Fibroblast of villous mesenchyme (primary cell): Measurements from ENCODE around the gene KLC3. TPM values are rescaled to one million over a fixed set of nuclear protein-coding genes. Genes with fewer than 3 reads are reported as not detected.

Experiments
- DNase-seq: peaks from one replicate; pipeline ENCODE4 v3.0.0-alpha.2; 2010; ENCODE audit warnings: low read depth
- H3K4me3 ChIP-seq: 2 replicates; pipeline ENCODE4 v1.5.1; 2011; ENCODE audit warnings: low read depth, mild to moderate bottlenecking, low read length
- total RNA-seq: library from RNA; depleted of rRNA; stranded (reverse); fragments of >200 nt; gene quantifications from 2 replicates; pipeline ENCODE4 v1.2.3, GENCODE V29; 2012
- TF ChIP-seq, protein P1 (sequence below): IDR thresholded peaks from 2 replicates; pipeline ENCODE4 v1.5.1; 2012; ENCODE audit warnings: low read depth, mild to moderate bottlenecking, low read length; ENCODE audit not compliant: insufficient read depth

Gene KLC3
- total RNA-seq, 1 donor, result not detected

DNA sequence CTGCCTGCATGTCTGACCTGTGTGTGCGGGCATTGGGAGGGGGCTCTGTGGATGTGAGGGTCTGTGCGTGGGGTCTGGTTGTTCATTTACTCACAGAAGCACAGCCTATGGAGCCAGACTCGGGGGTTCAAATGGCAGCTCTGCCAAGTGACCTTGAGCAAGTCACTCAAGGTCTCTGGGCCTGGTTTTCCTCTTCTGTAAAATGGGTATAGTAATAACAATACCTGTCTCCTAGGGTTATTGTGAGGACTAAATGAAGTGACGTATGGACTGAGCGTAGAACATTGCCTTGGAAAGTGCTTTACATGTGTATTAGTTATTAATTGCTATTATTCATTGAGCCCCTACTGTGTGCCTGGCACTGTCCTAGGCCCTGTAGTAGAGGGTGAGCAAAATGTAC is 42.3 kb upstream of the KLC3 start:
- DNase-seq, result no peak
- TF ChIP-seq, protein P1, sequence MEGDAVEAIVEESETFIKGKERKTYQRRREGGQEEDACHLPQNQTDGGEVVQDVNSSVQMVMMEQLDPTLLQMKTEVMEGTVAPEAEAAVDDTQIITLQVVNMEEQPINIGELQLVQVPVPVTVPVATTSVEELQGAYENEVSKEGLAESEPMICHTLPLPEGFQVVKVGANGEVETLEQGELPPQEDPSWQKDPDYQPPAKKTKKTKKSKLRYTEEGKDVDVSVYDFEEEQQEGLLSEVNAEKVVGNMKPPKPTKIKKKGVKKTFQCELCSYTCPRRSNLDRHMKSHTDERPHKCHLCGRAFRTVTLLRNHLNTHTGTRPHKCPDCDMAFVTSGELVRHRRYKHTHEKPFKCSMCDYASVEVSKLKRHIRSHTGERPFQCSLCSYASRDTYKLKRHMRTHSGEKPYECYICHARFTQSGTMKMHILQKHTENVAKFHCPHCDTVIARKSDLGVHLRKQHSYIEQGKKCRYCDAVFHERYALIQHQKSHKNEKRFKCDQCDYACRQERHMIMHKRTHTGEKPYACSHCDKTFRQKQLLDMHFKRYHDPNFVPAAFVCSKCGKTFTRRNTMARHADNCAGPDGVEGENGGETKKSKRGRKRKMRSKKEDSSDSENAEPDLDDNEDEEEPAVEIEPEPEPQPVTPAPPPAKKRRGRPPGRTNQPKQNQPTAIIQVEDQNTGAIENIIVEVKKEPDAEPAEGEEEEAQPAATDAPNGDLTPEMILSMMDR, result no peak
- H3K4me3 ChIP-seq, result no peak overlapping the region

- H3K4me3 ChIP-seq, result no peak overlapping the region
- TF ChIP-seq, protein P1, result no peak
- DNase-seq, result no peak
Measured at GRCh38 chr19:45299719-45300118, 40.8 kb upstream of the KLC3 start.

- no peak overlapping the region for H3K4me3 ChIP-seq
- TF ChIP-seq, protein P1, result no peak
- no peak for DNase-seq
Measured at GRCh38 chr19:45302416-45302815, 38.1 kb upstream of the KLC3 start.

DNA sequence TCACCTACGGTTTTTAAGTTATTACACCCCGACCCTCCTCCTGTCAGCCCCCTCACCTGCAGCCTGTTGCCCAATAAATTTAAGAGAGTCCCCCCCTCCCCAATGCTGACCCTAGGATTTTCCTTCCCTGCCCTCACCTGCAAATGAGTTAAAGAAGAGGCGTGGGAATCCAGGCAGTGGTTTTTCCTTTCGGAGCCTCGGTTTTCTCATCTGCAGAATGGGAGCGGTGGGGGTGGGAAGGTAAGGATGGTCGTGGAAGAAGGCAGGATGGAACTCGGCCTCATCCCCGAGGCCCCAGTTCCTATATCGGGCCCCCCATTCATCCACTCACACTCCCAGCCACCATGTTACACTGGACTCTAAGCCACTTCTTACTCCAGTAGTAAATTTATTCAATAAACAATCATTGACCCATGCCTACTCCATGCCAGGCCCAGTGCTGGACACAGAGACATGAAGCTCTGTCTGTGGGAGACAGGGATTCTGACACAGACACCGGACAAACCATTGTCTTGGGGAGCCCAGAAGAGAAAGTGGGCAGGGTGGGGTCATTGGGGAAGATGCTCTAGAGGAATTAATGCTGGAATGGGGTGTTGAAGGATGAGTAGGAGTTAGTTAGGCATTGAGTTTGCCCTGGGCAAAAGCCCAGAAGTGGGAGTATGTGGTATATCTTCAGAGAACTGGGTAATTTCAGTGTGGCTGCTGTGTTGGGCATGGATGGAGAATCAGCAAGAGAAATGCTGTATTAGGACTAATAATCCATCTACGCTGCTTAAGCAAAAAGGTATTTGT is 37.1 kb upstream of the KLC3 start:
- TF ChIP-seq, protein P1, result no peak
- no peak overlapping the region for H3K4me3 ChIP-seq
- DNase-seq, result no peak

- TF ChIP-seq, protein P1, result no peak
- no peak overlapping the region for H3K4me3 ChIP-seq
- DNase-seq, result no peak
Measured at GRCh38 chr19:45304141-45304926, 36.2 kb upstream of the KLC3 start.

DNA sequence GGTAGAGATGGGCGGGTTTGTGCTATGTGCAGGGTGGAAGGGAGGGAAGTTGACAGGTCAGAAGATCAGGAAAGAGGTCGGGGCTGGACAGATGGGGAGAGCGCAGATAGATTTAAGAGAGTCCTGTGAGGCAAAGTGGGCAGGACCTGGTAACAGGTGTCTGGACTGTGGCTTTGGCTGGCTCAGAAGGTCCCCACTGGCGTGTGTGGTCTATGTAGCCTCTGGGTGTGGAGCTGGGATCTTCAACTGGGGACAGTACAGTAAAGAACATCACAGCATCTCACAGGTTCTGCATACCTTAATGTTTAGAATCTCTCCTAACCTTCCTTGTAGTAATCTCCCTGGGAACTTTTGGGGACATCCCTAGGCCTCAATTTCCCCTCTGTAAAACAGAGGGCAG is 35.5 kb upstream of the KLC3 start:
- DNase-seq, result no peak
- H3K4me3 ChIP-seq, result no peak overlapping the region
- TF ChIP-seq, protein P1, result no peak
